Measurements from ENCODE around the gene CNTN1. TPM values are rescaled to one million over a fixed set of nuclear protein-coding genes. Genes with fewer than 3 reads are reported as not detected.

Gene CNTN1
- total RNA-seq, 5 donors from 2014 or later (not counting 1 experiment from before 2014, with no cell fraction given), result not detected

DNA sequence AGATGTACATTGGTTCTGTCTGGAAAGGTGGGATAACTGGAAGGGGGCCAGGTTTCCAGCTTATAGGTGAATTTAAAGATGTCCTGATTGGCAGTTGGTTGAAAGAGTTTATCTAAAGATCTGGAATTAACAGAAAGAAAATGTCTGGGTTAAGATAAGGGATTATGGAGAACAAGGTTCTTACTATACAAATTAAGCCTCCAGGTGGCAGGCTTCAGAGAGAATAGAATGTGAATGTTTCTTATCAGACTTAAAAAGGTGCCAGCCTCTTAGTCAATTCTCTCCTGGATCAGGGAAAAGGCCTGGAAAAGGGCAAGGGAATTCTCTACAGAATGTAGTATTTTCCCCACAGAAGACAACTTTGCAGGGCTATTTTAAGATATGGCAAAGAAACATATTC, 53.1 kb downstream of the CNTN1 start:
- ATAC-seq (replicated peaks in 1 of 4), result no peak

GRCh38 chr12:40749863-40750262, 57.6 kb downstream of the CNTN1 start:
- no peak for ATAC-seq (replicated peaks in 1 of 4)
- Mint-ChIP-seq H3K27me3 (no peaks in the 10 kb centered on the region), H3K27ac (no peak overlapping the region), H3K36me3 (no peaks in the 10 kb centered on the region), H3K9me3 (peaks cover 3 to 10% (median 5%) of the 10 kb centered on the region in 3 donors), H3K4me3 (no peak overlapping the region), H3K4me1 (no peaks in the 10 kb centered on the region)
- Histone ChIP-seq H3K4me1 (ENCODE audit: control insufficient read depth in 1 of 2, extremely low read depth in 1 of 2, insufficient read depth in 2 of 2, low read length in 2 of 2) (no peaks in the 10 kb centered on the region), H3K27ac (ENCODE audit: low read length) (no peak overlapping the region), H3K36me3 (ENCODE audit: control insufficient read depth in 2 of 2, extremely low read depth in 1 of 2, insufficient read depth in 1 of 2, low read length in 1 of 2) (no peaks in the 10 kb centered on the region), H3K9me3 (no peaks in the 10 kb centered on the region), H3K27me3 (replicated peaks in 1 of 2; ENCODE audit: control insufficient read depth in 2 of 2, extremely low read depth in 1 of 2, insufficient read depth in 2 of 2, low read length in 1 of 2) (no peaks in the 10 kb centered on the region), H3K4me3 (ENCODE audit: control insufficient read depth in 1 of 2, extremely low read depth in 1 of 2, low read length in 1 of 2) (no peak overlapping the region)
- no peak for DNase-seq
- WGBS (ENCODE audit: insufficient coverage), result no CpG with 5 or more reads among the region's 1 CpG
- POLR2A ChIA-PET, result no interaction called here
- CTCF ChIA-PET, result no interaction called here

More for the DNA sequence above, 53.1 kb downstream of the CNTN1 start:
- Histone ChIP-seq H3K9me3 (no peaks in the 10 kb centered on the region), H3K4me3 (ENCODE audit: control insufficient read depth in 1 of 2, extremely low read depth in 1 of 2, low read length in 1 of 2) (no peak overlapping the region), H3K27me3 (replicated peaks in 1 of 2; ENCODE audit: control insufficient read depth in 2 of 2, extremely low read depth in 1 of 2, insufficient read depth in 2 of 2, low read length in 1 of 2) (no peaks in the 10 kb centered on the region), H3K27ac (ENCODE audit: low read length) (no peak overlapping the region), H3K36me3 (ENCODE audit: control insufficient read depth in 2 of 2, extremely low read depth in 1 of 2, insufficient read depth in 1 of 2, low read length in 1 of 2) (no peaks in the 10 kb centered on the region), H3K4me1 (ENCODE audit: control insufficient read depth in 1 of 2, extremely low read depth in 1 of 2, insufficient read depth in 2 of 2, low read length in 2 of 2) (no peaks in the 10 kb centered on the region)
- Mint-ChIP-seq H3K27me3 (no peaks in the 10 kb centered on the region), H3K4me1 (no peaks in the 10 kb centered on the region), H3K9me3 (peaks cover 8 to 26% (median 18%) of the 10 kb centered on the region in 3 donors), H3K4me3 (no peak overlapping the region), H3K36me3 (no peaks in the 10 kb centered on the region), H3K27ac (no peak overlapping the region)
- POLR2A ChIA-PET, result no interaction called here
- CTCF ChIA-PET, result no interaction called here
- no peak for DNase-seq

- Histone ChIP-seq H3K27me3 (replicated peaks in 1 of 2; ENCODE audit: control insufficient read depth in 2 of 2, extremely low read depth in 1 of 2, insufficient read depth in 2 of 2, low read length in 1 of 2) (no peaks in the 10 kb centered on the region), H3K9me3 (no peaks in the 10 kb centered on the region), H3K36me3 (ENCODE audit: control insufficient read depth in 2 of 2, extremely low read depth in 1 of 2, insufficient read depth in 1 of 2, low read length in 1 of 2) (no peaks in the 10 kb centered on the region), H3K27ac (ENCODE audit: low read length) (no peak overlapping the region), H3K4me1 (ENCODE audit: control insufficient read depth in 1 of 2, extremely low read depth in 1 of 2, insufficient read depth in 2 of 2, low read length in 2 of 2) (no peaks in the 10 kb centered on the region), H3K4me3 (ENCODE audit: control insufficient read depth in 1 of 2, extremely low read depth in 1 of 2, low read length in 1 of 2) (no peak overlapping the region)
- WGBS (ENCODE audit: insufficient coverage), result no CpG with 5 or more reads among the region's 2 CpGs
- CTCF ChIA-PET, result no interaction called here
- Mint-ChIP-seq H3K27ac (no peak overlapping the region), H3K27me3 (no peaks in the 10 kb centered on the region), H3K4me1 (no peaks in the 10 kb centered on the region), H3K4me3 (no peak overlapping the region), H3K36me3 (no peaks in the 10 kb centered on the region), H3K9me3 (peaks cover 3 to 12% (median 5%) of the 10 kb centered on the region in 3 donors)
- DNase-seq, result no peak
- POLR2A ChIA-PET, result no interaction called here
- ATAC-seq (replicated peaks in 1 of 4), result no peak
Observed at GRCh38 chr12:40752011-40752410, 59.8 kb downstream of the CNTN1 start.

GRCh38 chr12:40760821-40761220, 68.6 kb downstream of the CNTN1 start:
- H3K4me1 ChIP-seq (ENCODE audit: control insufficient read depth in 1 of 2, extremely low read depth in 1 of 2, insufficient read depth in 2 of 2, low read length in 2 of 2), result no peaks in the 10 kb centered on the region
- Mint-ChIP-seq H3K36me3 (no peaks in the 10 kb centered on the region), H3K4me1 (no peaks in the 10 kb centered on the region), H3K27me3 (no peaks in the 10 kb centered on the region), H3K9me3 (peaks cover 0 to 7% (median 3%) of the 10 kb centered on the region in 3 donors), H3K4me3 (no peak overlapping the region), H3K27ac (no peak overlapping the region)
- DNase-seq (no peak), ATAC-seq (replicated peaks in 1 of 4) (no peak)
- no peak overlapping the region for H3K27ac ChIP-seq (ENCODE audit: low read length)
- H3K4me3 ChIP-seq (ENCODE audit: control insufficient read depth in 1 of 2, extremely low read depth in 1 of 2, low read length in 1 of 2), result no peak overlapping the region
- CTCF ChIA-PET, result no interaction called here
- H3K9me3 ChIP-seq, result no peaks in the 10 kb centered on the region
- H3K27me3 ChIP-seq (replicated peaks in 1 of 2; ENCODE audit: control insufficient read depth in 2 of 2, extremely low read depth in 1 of 2, insufficient read depth in 2 of 2, low read length in 1 of 2), result no peaks in the 10 kb centered on the region
- POLR2A ChIA-PET, result no interaction called here
- H3K36me3 ChIP-seq (ENCODE audit: control insufficient read depth in 2 of 2, extremely low read depth in 1 of 2, insufficient read depth in 1 of 2, low read length in 1 of 2), result no peaks in the 10 kb centered on the region

GRCh38 chr12:40762072-40762471, 69.8 kb downstream of the CNTN1 start:
- H3K4me3 ChIP-seq (ENCODE audit: control insufficient read depth in 1 of 2, extremely low read depth in 1 of 2, low read length in 1 of 2), result no peak overlapping the region
- ChIA-PET POLR2A (no interaction called here), CTCF (no interaction called here)
- DNase-seq, result no peak
- ATAC-seq (replicated peaks in 1 of 4), result no peak
- H3K36me3 Mint-ChIP-seq, result no peaks in the 10 kb centered on the region
- H3K27ac Mint-ChIP-seq, result no peak overlapping the region
- no peaks in the 10 kb centered on the region for H3K27me3 Mint-ChIP-seq
- no peaks in the 10 kb centered on the region for H3K4me1 ChIP-seq (ENCODE audit: control insufficient read depth in 1 of 2, extremely low read depth in 1 of 2, insufficient read depth in 2 of 2, low read length in 2 of 2)
- no CpG with 5 or more reads among the region's 1 CpG for WGBS (ENCODE audit: insufficient coverage)
- H3K9me3 ChIP-seq, result no peaks in the 10 kb centered on the region
- H3K27me3 ChIP-seq (replicated peaks in 1 of 2; ENCODE audit: control insufficient read depth in 2 of 2, extremely low read depth in 1 of 2, insufficient read depth in 2 of 2, low read length in 1 of 2), result no peaks in the 10 kb centered on the region
- H3K27ac ChIP-seq (ENCODE audit: low read length), result no peak overlapping the region
- H3K4me1 Mint-ChIP-seq, result no peaks in the 10 kb centered on the region
- H3K9me3 Mint-ChIP-seq, result peaks cover 3 to 8% (median 3%) of the 10 kb centered on the region in 3 donors
- no peak overlapping the region for H3K4me3 Mint-ChIP-seq
- no peaks in the 10 kb centered on the region for H3K36me3 ChIP-seq (ENCODE audit: control insufficient read depth in 2 of 2, extremely low read depth in 1 of 2, insufficient read depth in 1 of 2, low read length in 1 of 2)

DNA sequence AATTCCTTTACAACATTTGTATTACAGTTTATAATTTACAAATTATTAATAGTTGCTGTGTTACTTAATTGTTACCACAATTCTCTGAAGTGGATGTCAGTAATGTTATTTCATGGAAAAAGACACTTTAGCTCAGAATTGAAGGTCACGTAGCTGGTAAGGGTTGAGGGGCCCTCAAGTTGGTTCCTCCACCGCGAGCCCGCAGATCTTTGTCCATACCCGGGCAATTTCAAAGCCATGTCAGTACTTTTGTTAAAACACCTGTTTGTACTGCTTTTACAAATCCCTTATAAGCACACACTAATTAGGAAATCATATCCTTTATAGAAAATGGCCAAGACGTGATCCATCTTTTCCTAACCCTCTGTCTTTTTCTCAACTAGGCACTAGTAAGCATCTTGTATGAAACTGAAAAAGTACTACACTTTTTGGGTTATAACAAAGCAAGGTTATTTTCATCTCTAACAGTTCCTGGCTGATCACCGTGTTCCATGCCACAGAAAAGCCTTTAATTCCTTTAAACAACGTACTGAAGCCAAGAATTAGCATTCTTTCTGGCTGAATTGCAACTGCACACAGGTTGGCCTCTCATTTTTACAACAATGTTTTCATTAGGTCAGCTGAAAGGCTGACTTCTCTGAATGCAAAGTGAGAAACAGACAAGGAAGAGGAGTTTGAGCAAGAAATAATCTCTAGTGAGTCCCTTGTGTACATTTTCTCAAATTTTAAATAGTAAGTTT, 76.1 kb downstream of the CNTN1 start:
- H3K4me1 Mint-ChIP-seq, result no peaks in the 10 kb centered on the region
- no peaks in the 10 kb centered on the region for H3K9me3 ChIP-seq
- no peak overlapping the region for H3K27ac ChIP-seq (ENCODE audit: low read length)
- no peak overlapping the region for H3K4me3 Mint-ChIP-seq
- ChIA-PET CTCF (no interaction called here), POLR2A (no interaction called here)
- 79% methylated on average over 6 of the region's 8 CpGs for WGBS (ENCODE audit: insufficient coverage)
- no peaks in the 10 kb centered on the region for H3K36me3 ChIP-seq (ENCODE audit: control insufficient read depth in 2 of 2, extremely low read depth in 1 of 2, insufficient read depth in 1 of 2, low read length in 1 of 2)
- no peak overlapping the region for H3K4me3 ChIP-seq (ENCODE audit: control insufficient read depth in 1 of 2, extremely low read depth in 1 of 2, low read length in 1 of 2)
- H3K27me3 Mint-ChIP-seq, result no peaks in the 10 kb centered on the region
- DNase-seq (no peak), ATAC-seq (replicated peaks in 1 of 4) (no peak)
- H3K4me1 ChIP-seq (ENCODE audit: control insufficient read depth in 1 of 2, extremely low read depth in 1 of 2, insufficient read depth in 2 of 2, low read length in 2 of 2), result no peaks in the 10 kb centered on the region
- no peak overlapping the region for H3K27ac Mint-ChIP-seq
- no peaks in the 10 kb centered on the region for H3K36me3 Mint-ChIP-seq
- H3K27me3 ChIP-seq (replicated peaks in 1 of 2; ENCODE audit: control insufficient read depth in 2 of 2, extremely low read depth in 1 of 2, insufficient read depth in 2 of 2, low read length in 1 of 2), result no peaks in the 10 kb centered on the region
- H3K9me3 Mint-ChIP-seq, result peaks cover 0 to 5% (median 3%) of the 10 kb centered on the region in 3 donors

GRCh38 chr12:40769846-40770245, 77.6 kb downstream of the CNTN1 start:
- H3K27ac Mint-ChIP-seq, result no peak overlapping the region
- H3K36me3 ChIP-seq (ENCODE audit: control insufficient read depth in 2 of 2, extremely low read depth in 1 of 2, insufficient read depth in 1 of 2, low read length in 1 of 2), result no peaks in the 10 kb centered on the region
- H3K36me3 Mint-ChIP-seq, result no peaks in the 10 kb centered on the region
- no peak for ATAC-seq (replicated peaks in 1 of 4)
- no CpG with 5 or more reads among the region's 2 CpGs for WGBS (ENCODE audit: insufficient coverage)
- H3K27ac ChIP-seq (ENCODE audit: low read length), result no peak overlapping the region
- POLR2A ChIA-PET, result no interaction called here
- H3K4me1 ChIP-seq (ENCODE audit: control insufficient read depth in 1 of 2, extremely low read depth in 1 of 2, insufficient read depth in 2 of 2, low read length in 2 of 2), result no peaks in the 10 kb centered on the region
- H3K4me1 Mint-ChIP-seq, result no peaks in the 10 kb centered on the region
- DNase-seq, result no peak
- H3K9me3 ChIP-seq, result no peaks in the 10 kb centered on the region
- no peak overlapping the region for H3K4me3 Mint-ChIP-seq
- H3K27me3 Mint-ChIP-seq, result no peaks in the 10 kb centered on the region
- CTCF ChIA-PET, result no interaction called here
- no peaks in the 10 kb centered on the region for H3K27me3 ChIP-seq (replicated peaks in 1 of 2; ENCODE audit: control insufficient read depth in 2 of 2, extremely low read depth in 1 of 2, insufficient read depth in 2 of 2, low read length in 1 of 2)
- peaks cover 0 to 5% (median 3%) of the 10 kb centered on the region in 3 donors for H3K9me3 Mint-ChIP-seq
- H3K4me3 ChIP-seq (ENCODE audit: control insufficient read depth in 1 of 2, extremely low read depth in 1 of 2, low read length in 1 of 2), result no peak overlapping the region

Data from T-cell (primary cell).